Thyroid gland (tissue), 4 donors: Measurements from ENCODE around the gene IRF9.

ENCODE experiments used
- CTCF ChIP-seq, 6 experiments: fragments of 200-600 bp in 3 of 6; fragments of 450-650 bp in 3 of 6; sonication (generic) in 3 of 6; IDR thresholded peaks; one replicate each; pipeline ENCODE4 v1.5.1; 2016 to 2019; ENCODE audit warnings: antibody characterized with exemption in 6 of 6, mild to moderate bottlenecking in 2 of 6, inconsistent platforms in 1 of 6, moderate library complexity in 1 of 6
- POLR2A ChIP-seq, 2 donors: fragments of 450-650 bp; IDR thresholded peaks; one replicate each; pipeline ENCODE4 v1.6.1; 2017; ENCODE audit warnings: antibody characterized with exemption in 2 of 2, mild to moderate bottlenecking in 2 of 2, moderate library complexity in 1 of 2

DNA sequence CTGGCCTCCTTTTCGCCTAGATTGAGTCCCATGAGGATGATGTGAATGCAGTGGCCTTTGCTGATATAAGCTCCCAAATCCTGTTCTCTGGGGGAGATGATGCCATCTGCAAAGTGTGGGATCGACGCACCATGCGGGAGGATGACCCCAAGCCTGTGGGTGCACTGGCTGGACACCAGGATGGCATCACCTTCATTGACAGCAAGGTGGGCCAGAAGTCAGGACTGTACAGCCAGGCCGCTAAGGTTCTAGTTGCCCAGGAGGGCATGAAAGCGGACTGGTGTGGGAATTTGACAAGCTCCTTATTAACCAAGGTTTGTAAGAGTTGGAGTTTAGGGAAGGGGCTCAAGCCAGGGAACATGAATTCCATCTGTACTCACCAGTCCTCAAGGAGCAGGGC lies 41.4 kb upstream of the IRF9 start:
- no peak for TF ChIP-seq POLR2A (IDR thresholded peaks at IDR 0.05)
- TF ChIP-seq CTCF (IDR thresholded peaks at IDR 0.05), result no peak
